Common myeloid progenitor, CD34-positive (primary cell): ENCODE results near the gene PLCH1.

Experiments used
- CTCF ChIA-PET: fragments of 350-600 bp; sonication (Branson Sonifier 250); formaldehyde crosslinking; loops from one replicate; lab custom pipeline; 2021; ENCODE audit warnings: antibody characterized with exemption; lab: Charles Lee
- POLR2A ChIA-PET: fragments of 350-600 bp; sonication (Branson Sonifier 250); formaldehyde crosslinking; loops from one replicate; lab custom pipeline; 2021; ENCODE audit warnings: antibody characterized with exemption; lab: Charles Lee
- DNase-seq, 3 donors: peaks; one replicate each; pipeline versions ENCODE4 v3.0.0 to v3.0.0-alpha.2; 2013
- H3K27ac ChIP-seq, 2 experiments: 1 replicate in 1 of 2; 2 replicates in 1 of 2; pipeline ENCODE4 v1.7.0; 2013; ENCODE audit warnings: inconsistent platforms in 2 of 2, low read length in 2 of 2, mild to moderate bottlenecking in 2 of 2, low read depth in 1 of 2, moderate library complexity in 1 of 2; ENCODE audit not compliant: severe bottlenecking in 2 of 2, insufficient read depth in 1 of 2, poor library complexity in 1 of 2
- H3K27me3 ChIP-seq, 5 experiments: replicated peaks in 2 of 5; 1 replicate in 3 of 5; 2 replicates in 2 of 5; pipeline versions ENCODE4 v1.6.1 to v1.7.0; 2013; ENCODE audit warnings: low read length in 4 of 5, mild to moderate bottlenecking in 2 of 5, moderate library complexity in 2 of 5, inconsistent platforms in 1 of 5; ENCODE audit not compliant: insufficient read depth in 5 of 5, control insufficient read depth in 4 of 5
- H3K36me3 ChIP-seq, 4 experiments: 1 replicate in 2 of 4; 2 replicates in 2 of 4; pipeline versions ENCODE4 v1.6.1 to v1.7.0; 2013; ENCODE audit warnings: low read length in 3 of 4, control low read depth in 1 of 4, mild to moderate bottlenecking in 1 of 4; ENCODE audit not compliant: control insufficient read depth in 4 of 4, insufficient read depth in 4 of 4
- H3K4me1 ChIP-seq, 4 experiments: 1 replicate in 3 of 4; 2 replicates in 1 of 4; pipeline versions ENCODE4 v1.6.1 to v1.7.1; 2013; ENCODE audit warnings: low read length in 3 of 4, mild to moderate bottlenecking in 3 of 4, control low read depth in 1 of 4, inconsistent platforms in 1 of 4, moderate library complexity in 1 of 4; ENCODE audit not compliant: control insufficient read depth in 4 of 4, insufficient read depth in 4 of 4; ENCODE audit errors: control extremely low read depth in 1 of 4
- H3K4me3 ChIP-seq, 7 experiments: 1 replicate in 4 of 7; 2 replicates in 3 of 7; pipeline versions ENCODE4 v1.5.1 to v1.7.0; 2013; ENCODE audit warnings: mild to moderate bottlenecking in 7 of 7, low read length in 6 of 7, moderate library complexity in 6 of 7, inconsistent platforms in 2 of 7, low read depth in 2 of 7, control low read depth in 1 of 7; ENCODE audit not compliant: insufficient read depth in 4 of 7, control insufficient read depth in 1 of 7; ENCODE audit errors: extremely low read depth in 1 of 7
- H3K9me3 ChIP-seq, 5 experiments: 1 replicate in 4 of 5; 2 replicates in 1 of 5; pipeline versions ENCODE4 v1.6.1 to v1.7.1; 2013; ENCODE audit warnings: low read length in 4 of 5, mild to moderate bottlenecking in 2 of 5, inconsistent platforms in 1 of 5, low read depth in 1 of 5, moderate library complexity in 1 of 5; ENCODE audit not compliant: control insufficient read depth in 4 of 5, insufficient read depth in 2 of 5; ENCODE audit errors: control extremely low read depth in 1 of 5
- WGBS: methylation state at CpG from one replicate; pipeline ENCODE4 v1.1.5; 2013; ENCODE audit not compliant: insufficient coverage; 5-methylcytosine and 5-hydroxymethylcytosine counted together

The PLCH1 gene

DNA sequence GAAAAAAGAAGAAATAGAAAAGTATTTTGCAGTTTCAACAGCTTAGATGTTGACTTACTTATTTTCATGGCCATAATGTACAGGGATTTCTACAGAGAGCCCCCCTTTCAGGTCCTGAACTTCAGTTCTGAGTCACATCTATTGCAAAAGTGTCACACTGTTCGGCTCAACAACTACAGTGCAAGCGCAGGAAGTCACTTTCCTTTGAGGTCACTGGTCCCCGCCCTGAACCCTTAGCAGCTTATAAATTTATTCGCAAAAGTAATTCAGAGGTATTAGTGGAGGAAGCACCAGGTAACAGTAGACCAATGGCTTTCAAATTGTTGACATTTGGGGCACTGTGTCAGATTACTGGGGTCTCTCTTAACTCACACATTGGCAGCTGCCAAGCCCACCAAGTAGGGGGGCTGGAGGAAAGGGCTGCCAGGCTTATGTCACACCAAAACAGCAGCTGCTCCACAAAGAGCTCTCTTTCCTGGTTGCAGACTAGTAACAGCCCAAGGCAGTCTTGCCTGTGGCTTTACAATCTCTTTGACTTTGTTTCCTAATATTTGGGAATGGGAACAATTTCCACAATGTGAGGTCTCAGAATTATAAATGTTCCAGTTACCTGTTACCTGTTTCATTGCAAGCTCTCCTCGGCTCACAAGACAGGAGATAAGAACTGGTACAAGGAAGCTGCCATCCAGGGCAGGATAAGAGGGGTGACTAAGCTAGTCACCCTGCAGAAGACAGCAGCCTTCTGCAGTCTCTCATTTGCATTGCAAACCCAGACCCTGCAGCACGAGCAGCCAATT, 321.1 kb downstream of the PLCH1 start:
- WGBS, result 97% methylated on average over 5 of the region's 6 CpGs
- Histone ChIP-seq H3K4me1 (no peaks in the 10 kb centered on the region), H3K36me3 (no peaks in the 10 kb centered on the region), H3K4me3 (no peak overlapping the region), H3K27me3 (no peaks in the 10 kb centered on the region), H3K27ac (no peak overlapping the region), H3K9me3 (peaks cover 2 to 21% (median 4%) of the 10 kb centered on the region in 5 experiments)
- DNase-seq, result peak in 2 of 3 donors; percentile 5 to 48
- ChIA-PET POLR2A (no interaction called here), CTCF (interaction anchor here (0.9 to 3.2 kb wide), 2 partner anchors 278 to 291 kb away, joined by 3 to 15 read pairs; no protein-coding TSS in a partner anchor)

DNA sequence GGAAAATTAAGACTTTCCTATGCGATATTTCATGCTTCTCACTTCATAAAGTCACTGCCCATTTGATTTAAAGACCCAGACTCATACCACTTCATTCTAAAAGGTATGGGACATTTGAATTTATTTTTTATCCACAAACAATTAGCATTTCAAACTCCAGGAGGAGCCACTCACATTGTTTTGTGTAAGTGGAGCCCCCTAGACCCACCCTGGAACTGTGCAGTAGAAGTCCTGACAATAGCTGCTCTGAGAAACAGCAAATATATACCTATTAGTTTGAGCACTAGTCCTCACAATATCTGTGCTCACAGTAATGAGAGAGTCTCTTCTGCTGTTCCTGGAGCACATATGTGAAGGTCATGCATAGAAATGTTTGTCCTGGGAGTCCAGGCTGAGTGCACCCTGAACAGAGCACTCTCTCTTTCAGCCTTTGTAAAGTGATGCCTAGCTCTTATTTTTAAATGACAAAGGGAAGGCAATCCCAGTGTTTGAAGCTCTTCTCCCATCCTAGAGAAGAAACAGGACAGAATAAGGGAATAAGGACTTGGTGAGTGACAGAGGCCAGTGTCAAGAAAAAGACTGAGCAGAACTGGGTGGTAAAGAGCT, 323.9 kb downstream of the PLCH1 start:
- no peaks in the 10 kb centered on the region for H3K4me1 ChIP-seq
- no peak overlapping the region for H3K27ac ChIP-seq
- ChIA-PET CTCF (interaction anchor here (0.8 to 3.2 kb wide), 5 partner anchors 63 to 284 kb away, joined by 3 to 15 read pairs (median 3); no protein-coding TSS in a partner anchor), POLR2A (no interaction called here)
- no peak overlapping the region for H3K4me3 ChIP-seq
- H3K27me3 ChIP-seq, result no peaks in the 10 kb centered on the region
- H3K36me3 ChIP-seq, result no peaks in the 10 kb centered on the region
- WGBS, result no CpG with 5 or more reads among the region's 1 CpG
- peaks cover 0 to 3% (median 2%) of the 10 kb centered on the region in 5 experiments for H3K9me3 ChIP-seq
- DNase-seq, result peak; percentile 28 to 54 (median 50)

DNA sequence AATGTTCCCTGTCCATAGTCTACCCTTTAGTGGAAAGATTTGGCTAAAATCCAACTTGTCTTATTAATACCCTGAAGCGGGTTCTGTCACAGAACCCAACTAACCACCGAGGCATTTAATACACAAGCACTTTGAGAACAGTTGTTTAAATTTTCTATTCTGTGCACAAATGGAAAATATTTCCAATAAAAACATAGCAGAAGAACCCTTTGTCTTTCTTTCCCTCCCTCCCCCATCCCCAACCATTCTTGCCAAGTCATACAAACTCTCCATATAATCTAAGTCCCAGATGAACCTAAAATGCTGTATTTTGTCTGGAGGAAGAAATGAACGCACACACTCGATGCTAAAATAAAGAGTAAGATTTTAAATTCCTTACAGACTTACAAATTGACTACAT, 324.5 kb downstream of the PLCH1 start:
- DNase-seq, result no peak
- H3K4me1 ChIP-seq, result no peaks in the 10 kb centered on the region
- WGBS, result no CpG with 5 or more reads among the region's 4 CpGs
- no peak overlapping the region for H3K4me3 ChIP-seq
- no peaks in the 10 kb centered on the region for H3K36me3 ChIP-seq
- CTCF ChIA-PET, result interaction anchor here (1.0 to 3.2 kb wide), 3 partner anchors 64 to 281 kb away, joined by 3 to 15 read pairs (median 3); no protein-coding TSS in a partner anchor
- POLR2A ChIA-PET, result no interaction called here
- H3K9me3 ChIP-seq, result peaks cover 0 to 2% (median 0%) of the 10 kb centered on the region in 5 experiments
- no peaks in the 10 kb centered on the region for H3K27me3 ChIP-seq
- H3K27ac ChIP-seq, result no peak overlapping the region

DNA sequence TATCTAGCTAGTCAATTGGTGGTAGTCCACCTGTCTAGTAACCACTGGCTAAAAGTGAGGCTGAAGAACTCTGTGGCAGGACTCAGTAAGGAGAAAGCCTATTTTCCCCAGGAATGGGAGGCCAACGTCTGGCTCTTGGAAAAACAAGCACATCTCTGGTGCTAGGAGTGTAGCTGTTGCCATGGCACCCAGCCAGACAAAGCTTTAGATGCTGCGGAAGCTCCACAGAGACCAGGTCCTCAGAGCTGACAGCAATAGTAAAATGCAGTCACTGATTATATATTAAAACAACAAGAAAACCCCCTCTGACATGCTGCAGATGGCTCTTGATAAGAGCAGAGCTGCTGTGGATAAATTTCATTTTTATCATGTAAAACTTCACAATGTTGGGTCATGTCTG, 326.5 kb downstream of the PLCH1 start:
- Histone ChIP-seq H3K27me3 (no peaks in the 10 kb centered on the region), H3K4me3 (no peak overlapping the region), H3K27ac (no peak overlapping the region), H3K9me3 (no peaks in the 10 kb centered on the region), H3K4me1 (no peaks in the 10 kb centered on the region), H3K36me3 (no peaks in the 10 kb centered on the region)
- POLR2A ChIA-PET, result no interaction called here
- CTCF ChIA-PET, result interaction anchor here (1.3 kb wide), 1 partner anchor 36 kb away, joined by 3 read pairs; no protein-coding TSS in a partner anchor
- DNase-seq, result no peak
- 67% methylated on average over 1 of the region's 2 CpGs for WGBS

DNA sequence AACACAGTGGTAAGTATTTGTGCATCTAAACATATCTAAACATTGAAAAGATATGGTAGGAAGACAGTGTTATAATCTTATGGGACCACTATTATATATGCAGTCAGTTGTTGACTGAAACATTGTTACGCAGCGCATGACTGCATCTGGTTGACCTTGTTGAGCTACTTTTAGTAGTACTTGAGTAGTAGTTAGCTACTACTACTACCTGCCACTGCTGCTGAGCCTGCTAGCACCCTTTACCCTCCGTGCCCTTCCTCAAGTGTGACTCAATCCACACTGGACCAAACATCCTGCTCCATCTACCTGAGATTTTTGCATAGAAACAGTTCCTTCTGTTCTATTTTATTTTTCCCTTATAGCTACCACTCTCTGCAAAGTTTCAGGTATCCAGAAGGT, 327.8 kb downstream of the PLCH1 start:
- DNase-seq, result no peak
- Histone ChIP-seq H3K27me3 (no peaks in the 10 kb centered on the region), H3K36me3 (no peaks in the 10 kb centered on the region), H3K9me3 (no peaks in the 10 kb centered on the region), H3K4me3 (no peak overlapping the region), H3K4me1 (no peaks in the 10 kb centered on the region), H3K27ac (no peak overlapping the region)
- ChIA-PET POLR2A (no interaction called here), CTCF (interaction anchor here (1.3 kb wide), 1 partner anchor 34 kb away, joined by 3 read pairs; no protein-coding TSS in a partner anchor)
- 75% methylated on average over 3 of the region's 3 CpGs for WGBS

DNA sequence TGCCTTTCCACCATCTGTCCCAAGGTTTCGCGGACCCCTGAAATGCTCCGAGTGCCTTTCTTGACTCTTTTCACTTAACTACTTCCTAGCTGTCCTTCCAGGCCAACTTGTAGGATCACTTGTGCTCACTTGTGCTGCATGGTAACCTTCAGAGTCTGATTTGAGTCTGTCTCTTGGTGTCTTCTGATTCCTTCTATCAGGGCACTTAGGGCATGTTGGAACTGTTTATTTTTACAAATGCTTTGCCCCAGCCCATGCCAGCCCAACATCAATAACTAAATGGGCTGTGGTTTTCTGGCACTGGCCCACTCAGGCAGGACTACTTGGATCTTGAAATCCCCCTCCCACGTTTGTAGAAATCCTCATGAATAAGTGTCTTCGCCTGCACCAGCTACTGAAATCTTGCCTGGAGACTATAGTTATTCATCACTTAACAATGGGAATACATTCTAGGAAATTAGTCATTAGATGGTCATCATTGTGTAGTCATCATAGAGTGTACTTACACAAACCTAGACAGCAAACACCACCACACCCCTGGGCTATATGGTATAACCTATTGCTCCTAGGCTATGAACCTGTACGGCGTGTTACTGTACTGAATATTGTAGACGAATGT, 328.3 kb downstream of the PLCH1 start:
- ChIA-PET POLR2A (no interaction called here), CTCF (no interaction called here)
- H3K4me3 ChIP-seq, result no peak overlapping the region
- H3K9me3 ChIP-seq, result no peaks in the 10 kb centered on the region
- 93% methylated on average over 4 of the region's 8 CpGs for WGBS
- no peaks in the 10 kb centered on the region for H3K27me3 ChIP-seq
- H3K27ac ChIP-seq, result no peak overlapping the region
- no peaks in the 10 kb centered on the region for H3K4me1 ChIP-seq
- H3K36me3 ChIP-seq, result no peaks in the 10 kb centered on the region
- no peak for DNase-seq
